Stimulated activated CD4-positive, alpha-beta T cell treated with anti-CD3 and anti-CD28 coated beads, Interleukin-1b, Interleukin-23, amount 100 ng/mL, for 24 hours (primary cell): ENCODE data around the gene ZNF79.

Experiments used
- DNase-seq, 4 experiments: peaks; one replicate each; pipeline ENCODE4 v3.0.0-alpha.2; 2020; ENCODE audit warnings: low read depth in 4 of 4, low spot score in 1 of 4

ZNF79 gene

GRCh38 chr9:127423934-127424675 lies at the start of gene ZNF79:
ZNF79 (plus strand) TSS chr9:127424382; CDS start chr9:127424788, 406 bp downstream.
- DNase-seq, result peak; percentile 68 to 87 (median 86)

- DNase-seq, result no peak
Measured at GRCh38 chr9:127380479-127380878, 43.7 kb upstream of the ZNF79 start.

- no peak for DNase-seq
Measured at GRCh38 chr9:127382541-127382940, 41.6 kb upstream of the ZNF79 start.

GRCh38 chr9:127384016-127384730 lies 40.0 kb upstream of the ZNF79 start:
- DNase-seq, result no peak

GRCh38 chr9:127384901-127385300 lies 39.3 kb upstream of the ZNF79 start:
- DNase-seq, result no peak

- DNase-seq, result no peak
Measured at GRCh38 chr9:127386249-127386648, 37.9 kb upstream of the ZNF79 start.

GRCh38 chr9:127386981-127387380 lies 37.2 kb upstream of the ZNF79 start:
- DNase-seq, result no peak

- peak; percentile 48 to 78 (median 58) for DNase-seq
Measured at GRCh38 chr9:127388037-127388855, 35.9 kb upstream of the ZNF79 start.

GRCh38 chr9:127388856-127389238 lies 35.3 kb upstream of the ZNF79 start:
- no peak for DNase-seq

- no peak for DNase-seq
Measured at GRCh38 chr9:127389381-127390247, 34.6 kb upstream of the ZNF79 start.

GRCh38 chr9:127390248-127390545 lies 34.0 kb upstream of the ZNF79 start:
- no peak for DNase-seq

GRCh38 chr9:127390563-127390962 lies 33.6 kb upstream of the ZNF79 start:
- no peak for DNase-seq

GRCh38 chr9:127392166-127392565 lies 32.0 kb upstream of the ZNF79 start:
- no peak for DNase-seq

GRCh38 chr9:127392976-127393375 lies 31.2 kb upstream of the ZNF79 start:
- no peak for DNase-seq

GRCh38 chr9:127393645-127394044 lies 30.5 kb upstream of the ZNF79 start:
- no peak for DNase-seq

GRCh38 chr9:127395497-127396252 lies 28.5 kb upstream of the ZNF79 start:
- DNase-seq, result no peak

- DNase-seq, result no peak
Measured at GRCh38 chr9:127396253-127396807, 27.9 kb upstream of the ZNF79 start.

- peak; percentile 40 to 82 (median 60) for DNase-seq
Measured at GRCh38 chr9:127396808-127397645, 27.2 kb upstream of the ZNF79 start, which contains the start of gene SLC2A8. SLC2A8 (plus strand) TSS chr9:127397169; CDS start chr9:127397231, 62 bp downstream.
